ENCODE measurements around the gene ZNF175. TPM values are rescaled to one million over a fixed set of nuclear protein-coding genes. Genes with fewer than 3 reads are reported as not detected.

The ZNF175 gene
- total RNA-seq, 1 donor = 7.6 TPM

DNA sequence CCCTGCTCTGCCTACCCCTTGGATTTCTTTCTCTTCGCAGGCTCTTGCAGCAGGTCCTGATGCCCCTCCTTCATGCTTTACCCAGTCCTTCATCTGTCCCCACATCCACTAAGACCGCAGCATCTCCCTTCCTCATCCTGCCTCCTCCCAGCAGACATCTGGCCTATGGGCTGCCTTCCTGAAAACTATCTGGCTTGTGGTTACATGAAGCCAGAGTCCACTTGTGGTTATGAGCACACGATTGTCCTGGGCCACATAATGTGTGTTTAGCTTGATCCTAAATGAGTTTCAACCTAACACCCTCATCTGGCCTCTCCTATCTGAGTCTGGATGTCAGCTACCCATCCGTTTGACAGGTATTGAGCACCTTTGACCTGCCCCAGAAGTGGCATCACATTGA lies 5.5 kb upstream of the ZNF175 start:
- Histone ChIP-seq H3K4me1 (ENCODE audit: insufficient read depth, low read length) (no peaks in the 10 kb centered on the region), H3K9me3 (ENCODE audit: low read depth, low read length) (no peaks in the 10 kb centered on the region), H3K36me3 (ENCODE audit: insufficient read depth, low read length) (no peaks in the 10 kb centered on the region), H3K4me2 (ENCODE audit: insufficient read depth, low read length) (no peak overlapping the region), H3K27me3 (ENCODE audit: insufficient read depth, low read length) (peaks cover 6% of the 10 kb centered on the region), H3K27ac (ENCODE audit: low read depth, low read length) (no peak overlapping the region), H2AFZ (ENCODE audit: low read length) (no peak overlapping the region), H3K79me2 (ENCODE audit: insufficient read depth, low read length) (no peaks in the 10 kb centered on the region), H3K4me3 (ENCODE audit: insufficient read depth, low read length) (no peak overlapping the region), H4K20me1 (ENCODE audit: insufficient read depth, low read length) (no peaks in the 10 kb centered on the region)
- TF ChIP-seq, protein P1, sequence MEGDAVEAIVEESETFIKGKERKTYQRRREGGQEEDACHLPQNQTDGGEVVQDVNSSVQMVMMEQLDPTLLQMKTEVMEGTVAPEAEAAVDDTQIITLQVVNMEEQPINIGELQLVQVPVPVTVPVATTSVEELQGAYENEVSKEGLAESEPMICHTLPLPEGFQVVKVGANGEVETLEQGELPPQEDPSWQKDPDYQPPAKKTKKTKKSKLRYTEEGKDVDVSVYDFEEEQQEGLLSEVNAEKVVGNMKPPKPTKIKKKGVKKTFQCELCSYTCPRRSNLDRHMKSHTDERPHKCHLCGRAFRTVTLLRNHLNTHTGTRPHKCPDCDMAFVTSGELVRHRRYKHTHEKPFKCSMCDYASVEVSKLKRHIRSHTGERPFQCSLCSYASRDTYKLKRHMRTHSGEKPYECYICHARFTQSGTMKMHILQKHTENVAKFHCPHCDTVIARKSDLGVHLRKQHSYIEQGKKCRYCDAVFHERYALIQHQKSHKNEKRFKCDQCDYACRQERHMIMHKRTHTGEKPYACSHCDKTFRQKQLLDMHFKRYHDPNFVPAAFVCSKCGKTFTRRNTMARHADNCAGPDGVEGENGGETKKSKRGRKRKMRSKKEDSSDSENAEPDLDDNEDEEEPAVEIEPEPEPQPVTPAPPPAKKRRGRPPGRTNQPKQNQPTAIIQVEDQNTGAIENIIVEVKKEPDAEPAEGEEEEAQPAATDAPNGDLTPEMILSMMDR (IDR thresholded peaks at IDR 0.05; ENCODE audit: extremely low read depth, low read depth, low read length) = no peak
- no peak for DNase-seq (ENCODE audit: insufficient read length, low spot score, missing footprints)

DNA sequence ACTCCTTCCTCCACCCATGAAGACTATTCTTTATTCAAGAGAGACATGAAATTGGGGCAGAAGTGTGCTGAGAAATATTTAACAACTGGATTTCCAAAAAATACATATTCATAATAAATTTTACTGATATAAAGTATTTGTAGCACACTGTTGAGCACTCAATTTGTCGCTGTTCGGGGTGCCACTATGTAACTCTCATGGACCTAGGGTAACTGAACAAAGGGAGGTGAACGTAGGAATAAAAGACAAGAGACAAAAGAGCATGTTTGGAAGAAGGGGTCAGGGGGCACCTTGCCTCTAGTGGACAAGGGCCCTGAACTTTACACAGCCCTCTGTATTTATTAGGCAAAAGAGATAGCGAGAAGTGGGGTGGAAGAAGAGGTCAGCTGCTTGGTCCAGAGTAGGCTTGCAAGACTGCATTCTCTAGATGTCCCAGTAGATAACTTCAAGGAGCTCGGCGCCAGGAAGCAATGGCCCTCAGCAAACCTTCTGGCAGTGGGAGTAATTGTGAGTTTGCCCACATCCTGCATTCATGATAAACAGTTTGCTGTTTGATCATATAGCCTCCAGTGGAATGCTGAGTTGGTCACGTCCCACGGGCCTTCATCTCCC lies 4.5 kb upstream of the ZNF175 start:
- Histone ChIP-seq H3K27me3 (ENCODE audit: insufficient read depth, low read length) (peaks cover 6% of the 10 kb centered on the region), H4K20me1 (ENCODE audit: insufficient read depth, low read length) (no peaks in the 10 kb centered on the region), H3K9me3 (ENCODE audit: low read depth, low read length) (no peaks in the 10 kb centered on the region), H3K4me3 (ENCODE audit: insufficient read depth, low read length) (no peak overlapping the region), H3K27ac (ENCODE audit: low read depth, low read length) (no peak overlapping the region), H3K4me1 (ENCODE audit: insufficient read depth, low read length) (no peaks in the 10 kb centered on the region), H3K36me3 (ENCODE audit: insufficient read depth, low read length) (no peaks in the 10 kb centered on the region), H2AFZ (ENCODE audit: low read length) (no peak overlapping the region), H3K79me2 (ENCODE audit: insufficient read depth, low read length) (peaks cover 6% of the 10 kb centered on the region), H3K4me2 (ENCODE audit: insufficient read depth, low read length) (no peak overlapping the region)
- no peak for DNase-seq (ENCODE audit: insufficient read length, low spot score, missing footprints)
- TF ChIP-seq, protein P1 (IDR thresholded peaks at IDR 0.05; ENCODE audit: extremely low read depth, low read depth, low read length) = no peak

DNA sequence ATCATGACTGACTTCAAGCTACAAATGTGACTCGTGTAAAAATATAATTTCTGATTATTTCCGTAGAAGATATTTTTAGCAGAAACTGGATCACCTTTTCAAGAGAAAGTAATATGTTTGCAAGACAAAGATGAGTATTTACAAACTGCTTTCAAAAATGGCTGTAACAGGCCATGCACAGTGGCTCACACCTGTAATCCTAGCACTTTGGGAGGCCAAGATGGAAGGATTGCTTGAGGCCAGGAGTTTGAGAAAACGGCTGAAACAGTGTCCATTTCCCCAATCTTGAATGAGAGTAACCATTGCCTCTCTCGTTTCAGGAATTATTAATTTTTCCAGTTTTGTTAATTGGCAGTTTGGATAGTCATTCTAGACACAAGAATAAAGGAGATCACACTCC lies 3.5 kb upstream of the ZNF175 start:
- Histone ChIP-seq H3K27me3 (ENCODE audit: insufficient read depth, low read length) (peaks cover 6% of the 10 kb centered on the region), H3K79me2 (ENCODE audit: insufficient read depth, low read length) (peaks cover 15% of the 10 kb centered on the region), H4K20me1 (ENCODE audit: insufficient read depth, low read length) (no peaks in the 10 kb centered on the region), H3K4me2 (ENCODE audit: insufficient read depth, low read length) (no peak overlapping the region), H3K27ac (ENCODE audit: low read depth, low read length) (no peak overlapping the region), H3K36me3 (ENCODE audit: insufficient read depth, low read length) (no peaks in the 10 kb centered on the region), H3K9me3 (ENCODE audit: low read depth, low read length) (no peaks in the 10 kb centered on the region), H2AFZ (ENCODE audit: low read length) (no peak overlapping the region), H3K4me3 (ENCODE audit: insufficient read depth, low read length) (no peak overlapping the region), H3K4me1 (ENCODE audit: insufficient read depth, low read length) (peaks cover 9% of the 10 kb centered on the region)
- DNase-seq (ENCODE audit: insufficient read length, low spot score, missing footprints) = no peak
- TF ChIP-seq, protein P1 (IDR thresholded peaks at IDR 0.05; ENCODE audit: extremely low read depth, low read depth, low read length) = no peak

DNA sequence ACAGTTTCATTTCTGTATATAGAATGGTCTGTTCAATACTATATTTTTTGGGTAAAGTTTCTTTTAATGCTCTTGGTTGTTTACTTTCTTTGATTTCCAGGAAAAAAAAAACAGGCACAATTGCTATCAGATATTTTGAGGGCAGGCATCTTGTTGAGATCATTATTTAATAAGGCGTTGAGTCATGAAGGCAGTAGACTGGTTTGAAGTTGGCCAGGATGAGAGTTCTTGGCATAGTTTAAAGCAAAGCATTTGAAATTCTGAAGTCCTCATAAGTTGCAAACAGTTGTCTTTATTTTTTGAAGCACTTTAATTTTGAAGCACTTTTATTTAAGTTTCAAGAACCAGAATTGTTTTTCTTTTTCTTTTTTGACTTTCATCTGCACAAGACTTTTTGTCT lies 2.6 kb upstream of the ZNF175 start:
- Histone ChIP-seq H2AFZ (ENCODE audit: low read length) (no peak overlapping the region), H3K4me2 (ENCODE audit: insufficient read depth, low read length) (no peak overlapping the region), H3K27ac (ENCODE audit: low read depth, low read length) (no peak overlapping the region), H3K4me1 (ENCODE audit: insufficient read depth, low read length) (peaks cover 18% of the 10 kb centered on the region), H3K79me2 (ENCODE audit: insufficient read depth, low read length) (peaks cover 15% of the 10 kb centered on the region), H4K20me1 (ENCODE audit: insufficient read depth, low read length) (peaks cover 3% of the 10 kb centered on the region), H3K27me3 (ENCODE audit: insufficient read depth, low read length) (peaks cover 6% of the 10 kb centered on the region), H3K36me3 (ENCODE audit: insufficient read depth, low read length) (peaks cover under 1% of the 10 kb centered on the region), H3K9me3 (ENCODE audit: low read depth, low read length) (no peaks in the 10 kb centered on the region), H3K4me3 (ENCODE audit: insufficient read depth, low read length) (no peak overlapping the region)
- TF ChIP-seq, protein P1 (IDR thresholded peaks at IDR 0.05; ENCODE audit: extremely low read depth, low read depth, low read length) = no peak
- no peak for DNase-seq (ENCODE audit: insufficient read length, low spot score, missing footprints)

Data from osteoblast (primary cell).